Measurements from ENCODE around the gene ZNF423.

ZNF423 gene

GRCh38 chr16:49826515-49826914, 29.4 kb downstream of the ZNF423 start:
- no peak for DNase-seq (ENCODE audit: low read depth in 2 of 2)

GRCh38 chr16:49825041-49825440, 30.9 kb downstream of the ZNF423 start:
- no peak for DNase-seq (ENCODE audit: low read depth in 2 of 2)

GRCh38 chr16:49824593-49824992, 31.3 kb downstream of the ZNF423 start:
- DNase-seq (ENCODE audit: low read depth in 2 of 2): no peak

- no peak for DNase-seq (ENCODE audit: low read depth in 2 of 2)
These were observed 33.1 kb downstream of the ZNF423 start for GRCh38 chr16:49822649-49823370.

- no peak for DNase-seq (ENCODE audit: low read depth in 2 of 2)
These were observed 34.2 kb downstream of the ZNF423 start for GRCh38 chr16:49821614-49822282.

GRCh38 chr16:49821156-49821555, 34.8 kb downstream of the ZNF423 start:
- DNase-seq (ENCODE audit: low read depth in 2 of 2): no peak

- no peak for DNase-seq (ENCODE audit: low read depth in 2 of 2)
These were observed 38.0 kb downstream of the ZNF423 start for GRCh38 chr16:49817754-49818507.

GRCh38 chr16:49816875-49817274, 39.0 kb downstream of the ZNF423 start:
- no peak for DNase-seq (ENCODE audit: low read depth in 2 of 2)

- no peak for DNase-seq (ENCODE audit: low read depth in 2 of 2)
These were observed 44.1 kb downstream of the ZNF423 start for GRCh38 chr16:49811644-49812334.

- DNase-seq (ENCODE audit: low read depth in 2 of 2): no peak
These were observed 45.1 kb downstream of the ZNF423 start for GRCh38 chr16:49810831-49811230.

GRCh38 chr16:49809561-49809960, 46.4 kb downstream of the ZNF423 start:
- DNase-seq (ENCODE audit: low read depth in 2 of 2): no peak

GRCh38 chr16:49809062-49809461, 46.9 kb downstream of the ZNF423 start:
- no peak for DNase-seq (ENCODE audit: low read depth in 2 of 2)

GRCh38 chr16:49806446-49806845, 49.5 kb downstream of the ZNF423 start:
- peak; percentile 78 for DNase-seq (ENCODE audit: low read depth in 2 of 2)

GRCh38 chr16:49801290-49801689, 54.6 kb downstream of the ZNF423 start:
- no peak for DNase-seq (ENCODE audit: low read depth in 2 of 2)

- no peak for DNase-seq (ENCODE audit: low read depth in 2 of 2)
These were observed 55.0 kb downstream of the ZNF423 start for GRCh38 chr16:49800876-49801275.

- no peak for DNase-seq (ENCODE audit: low read depth in 2 of 2)
These were observed 55.5 kb downstream of the ZNF423 start for GRCh38 chr16:49800441-49800840.

- no peak for DNase-seq (ENCODE audit: low read depth in 2 of 2)
These were observed 56.7 kb downstream of the ZNF423 start for GRCh38 chr16:49799172-49799571.

- no peak for DNase-seq (ENCODE audit: low read depth in 2 of 2)
These were observed 60.4 kb downstream of the ZNF423 start for GRCh38 chr16:49795513-49795912.

- DNase-seq (ENCODE audit: low read depth in 2 of 2): no peak
These were observed 62.7 kb downstream of the ZNF423 start for GRCh38 chr16:49793244-49793643.

- DNase-seq (ENCODE audit: low read depth in 2 of 2): no peak
These were observed 66.3 kb downstream of the ZNF423 start for GRCh38 chr16:49789616-49790015.

- peak; percentile 68 for DNase-seq (ENCODE audit: low read depth in 2 of 2)
These were observed 66.9 kb downstream of the ZNF423 start for GRCh38 chr16:49788986-49789385.

GRCh38 chr16:49788572-49788971, 67.3 kb downstream of the ZNF423 start:
- DNase-seq (ENCODE audit: low read depth in 2 of 2): no peak
